HepG2 (cell line): ENCODE measurements around the gene C1R.

Experiments used
- CHD2 ChIP-seq: IDR thresholded peaks from 2 replicates; pipeline ENCODE4 v1.6.1; 2011; ENCODE audit warnings: low read depth, low read length, improper control_type of control experiment
- ZNF782 ChIP-seq: sonication (generic); formaldehyde crosslinking; IDR thresholded peaks from 2 replicates; pipeline ENCODE4 v1.4.0; 2020; ENCODE audit warnings: missing genetic modification reagents, mild to moderate bottlenecking, borderline replicate concordance

- TF ChIP-seq CHD2 (no peak), ZNF782 (CRISPR knock-in tag) (no peak)
These were observed 43.8 kb upstream of the C1R start for GRCh38 chr12:7136071-7136470.
